ENCODE data around the gene UBR2.

UBR2 gene

GRCh38 chr6:42563697-42564505, at the start of gene UBR2:
Gene UBR2 (plus strand): TSS chr6:42564029. CDS start chr6:42564320, 291 bp downstream.
- peak; percentile 76 to 99 (median 95) for DNase-seq

- DNase-seq: no peak
Observed at GRCh38 chr6:42514745-42515144, 49.1 kb upstream of the UBR2 start.

GRCh38 chr6:42519779-42520178, 44.0 kb upstream of the UBR2 start:
- no peak for DNase-seq

- no peak for DNase-seq
Observed at GRCh38 chr6:42520786-42521607, 42.8 kb upstream of the UBR2 start.

GRCh38 chr6:42522036-42522435, 41.8 kb upstream of the UBR2 start:
- DNase-seq: no peak

GRCh38 chr6:42522942-42523814, 40.7 kb upstream of the UBR2 start:
- DNase-seq: peak in 1 of 58 donors; percentile 3

- DNase-seq: no peak
Observed at GRCh38 chr6:42525206-42525605, 38.6 kb upstream of the UBR2 start.

- no peak for DNase-seq
Observed at GRCh38 chr6:42526616-42527015, 37.2 kb upstream of the UBR2 start.

GRCh38 chr6:42527204-42527603, 36.6 kb upstream of the UBR2 start:
- no peak for DNase-seq

- no peak for DNase-seq
Observed at GRCh38 chr6:42530296-42530695, 33.5 kb upstream of the UBR2 start.

- no peak for DNase-seq
Observed at GRCh38 chr6:42530751-42531150, 33.1 kb upstream of the UBR2 start.

GRCh38 chr6:42532038-42532669, 31.7 kb upstream of the UBR2 start:
- peak in 4 of 58 donors; percentile 1 to 11 (median 2) for DNase-seq

GRCh38 chr6:42533794-42534193, 30.0 kb upstream of the UBR2 start:
- DNase-seq: no peak

- DNase-seq: no peak
Observed at GRCh38 chr6:42537536-42537935, 26.3 kb upstream of the UBR2 start.

GRCh38 chr6:42539135-42539534, 24.7 kb upstream of the UBR2 start:
- no peak for DNase-seq

- DNase-seq: no peak
Observed at GRCh38 chr6:42545226-42545773, 18.5 kb upstream of the UBR2 start.

GRCh38 chr6:42547407-42548329, 16.2 kb upstream of the UBR2 start:
- DNase-seq: peak; percentile 39 to 93 (median 83)

GRCh38 chr6:42550277-42550676, 13.6 kb upstream of the UBR2 start:
- DNase-seq: no peak

GRCh38 chr6:42551217-42551616, 12.6 kb upstream of the UBR2 start:
- DNase-seq: no peak

Measured in anterior cingulate cortex (tissue), 58 donors.